Mesendoderm (in vitro differentiated cells): ENCODE data around the gene CENPB.
A peak's percentile ranks its signal among the peaks of the same experiment; 100 is the strongest.

ENCODE experiments used
- DNase-seq: peaks from one replicate; pipeline ENCODE4 v3.0.0; 2013
- H2AK5ac ChIP-seq: 2 replicates; pipeline ENCODE4 v1.6.1; 2013; ENCODE audit warnings: low read length, inconsistent platforms
- H2BK120ac ChIP-seq: 2 replicates; pipeline ENCODE4 v1.6.1; 2013; ENCODE audit warnings: low read depth, mild to moderate bottlenecking, low read length, moderate library complexity, mixed read lengths
- H2BK15ac ChIP-seq: replicated peaks from 2 replicates; pipeline ENCODE4 v1.6.1; 2013; ENCODE audit warnings: low read depth, mild to moderate bottlenecking, moderate library complexity
- H2BK5ac ChIP-seq: 2 replicates; pipeline ENCODE4 v1.6.1; 2013; ENCODE audit warnings: low read length, inconsistent platforms
- H3K18ac ChIP-seq: 2 replicates; pipeline ENCODE4 v1.6.1; 2013; ENCODE audit warnings: mild to moderate bottlenecking, low read length, mixed read lengths
- H3K23ac ChIP-seq: one replicate; pipeline ENCODE4 v1.6.1; 2013; ENCODE audit warnings: low read length
- H3K27ac ChIP-seq: 2 replicates; pipeline ENCODE4 v1.5.1; 2013; ENCODE audit warnings: low read depth, mild to moderate bottlenecking, inconsistent platforms, low read length, moderate library complexity
- H3K27me3 ChIP-seq: 2 replicates; pipeline ENCODE4 v1.6.1; 2013; ENCODE audit warnings: low read length, control low read depth, mild to moderate bottlenecking, inconsistent platforms; ENCODE audit not compliant: insufficient read depth, poor library complexity
- H3K36me3 ChIP-seq: 2 replicates; pipeline ENCODE4 v1.6.1; 2013; ENCODE audit warnings: low read length, inconsistent platforms; ENCODE audit not compliant: control insufficient read depth, insufficient read depth
- H3K4ac ChIP-seq: one replicate; pipeline ENCODE4 v1.6.1; 2013; ENCODE audit warnings: low read depth, mild to moderate bottlenecking, low read length, moderate library complexity
- H3K4me1 ChIP-seq: 2 replicates; pipeline ENCODE4 v1.6.1; 2013; ENCODE audit warnings: low read depth, low read length, inconsistent platforms; ENCODE audit not compliant: control insufficient read depth
- H3K4me2 ChIP-seq: 2 replicates; pipeline ENCODE4 v1.6.1; 2013; ENCODE audit warnings: low read length
- H3K4me3 ChIP-seq: 2 replicates; pipeline ENCODE4 v1.5.1; 2013; ENCODE audit warnings: mild to moderate bottlenecking, low read length
- H3K56ac ChIP-seq: one replicate; pipeline ENCODE4 v1.6.1; 2013; ENCODE audit warnings: low read length
- H3K79me1 ChIP-seq: 2 replicates; pipeline ENCODE4 v1.6.1; 2013; ENCODE audit warnings: low read length, inconsistent platforms
- H3K79me2 ChIP-seq: 2 replicates; pipeline ENCODE4 v1.6.1; 2013; ENCODE audit warnings: mild to moderate bottlenecking, low read length; ENCODE audit not compliant: control insufficient read depth, insufficient read depth
- H3K9ac ChIP-seq: 2 replicates; pipeline ENCODE4 v1.6.1; 2013; ENCODE audit warnings: low read length, inconsistent platforms
- H4K5ac ChIP-seq: one replicate; pipeline ENCODE4 v1.6.1; 2013; ENCODE audit warnings: low read length
- H4K8ac ChIP-seq: one replicate; pipeline ENCODE4 v1.6.1; 2013; ENCODE audit warnings: low read depth, mild to moderate bottlenecking, control low read depth, low read length, moderate library complexity
- WGBS: extraction: QIAGEN DNeasy Blood & Tissue Kit; methylation state at CpG from one replicate; pipeline ENCODE4 v1.1.7; 2013; ENCODE audit warnings: low lambda C conversion rate, missing lambda C conversion rate; ENCODE audit not compliant: insufficient coverage; ENCODE audit errors: extremely low coverage; 5-methylcytosine and 5-hydroxymethylcytosine counted together

Gene CENPB

GRCh38 chr20:3771552-3772058 is 14.9 kb downstream of the CENPB start:
- no peak overlapping the region for H2BK5ac ChIP-seq
- H3K79me2 ChIP-seq, result no peaks in the 10 kb centered on the region
- H3K79me1 ChIP-seq, result no peaks in the 10 kb centered on the region
- no peak overlapping the region for H3K27ac ChIP-seq
- no peak overlapping the region for H2BK120ac ChIP-seq
- H3K23ac ChIP-seq, result no peak overlapping the region
- H4K5ac ChIP-seq, result no peak overlapping the region
- no peak overlapping the region for H2AK5ac ChIP-seq
- no peak overlapping the region for H2BK15ac ChIP-seq
- no peak overlapping the region for H4K8ac ChIP-seq
- H3K18ac ChIP-seq, result no peak overlapping the region
- no peaks in the 10 kb centered on the region for H3K36me3 ChIP-seq
- no peak overlapping the region for H3K4me3 ChIP-seq
- no peak overlapping the region for H3K4me2 ChIP-seq
- no peaks in the 10 kb centered on the region for H3K4me1 ChIP-seq
- no peak overlapping the region for H3K56ac ChIP-seq
- H3K4ac ChIP-seq, result no peak overlapping the region
- WGBS, result no CpG with 5 or more reads among the region's 7 CpGs
- no peak for DNase-seq
- H3K27me3 ChIP-seq, result no peaks in the 10 kb centered on the region
- no peak overlapping the region for H3K9ac ChIP-seq

GRCh38 chr20:3768342-3769130 is 18.0 kb downstream of the CENPB start:
- no peaks in the 10 kb centered on the region for H3K79me2 ChIP-seq
- peak overlapping the region; percentile 72 for H3K4me2 ChIP-seq
- H3K4me1 ChIP-seq, result peaks cover 5% of the 10 kb centered on the region
- no peaks in the 10 kb centered on the region for H3K27me3 ChIP-seq
- H3K9ac ChIP-seq, result peak overlapping the region; percentile 79
- H2BK120ac ChIP-seq, result no peak overlapping the region
- H2BK5ac ChIP-seq, result no peak overlapping the region
- H2BK15ac ChIP-seq, result no peak overlapping the region
- peak overlapping the region; percentile 83 for H3K56ac ChIP-seq
- no CpG with 5 or more reads among the region's 51 CpGs for WGBS
- H3K27ac ChIP-seq, result no peak overlapping the region
- H3K79me1 ChIP-seq, result peaks cover 10% of the 10 kb centered on the region
- no peak overlapping the region for H3K23ac ChIP-seq
- H4K8ac ChIP-seq, result no peak overlapping the region
- DNase-seq, result peak; percentile 90
- no peak overlapping the region for H2AK5ac ChIP-seq
- H3K36me3 ChIP-seq, result no peaks in the 10 kb centered on the region
- H3K18ac ChIP-seq, result no peak overlapping the region
- no peak overlapping the region for H4K5ac ChIP-seq
- H3K4ac ChIP-seq, result no peak overlapping the region
- peak overlapping the region; percentile 77 for H3K4me3 ChIP-seq

- H3K23ac ChIP-seq, result no peak within 1 kb of the TSS
- H3K79me1 ChIP-seq, result peaks cover 10% of the 10 kb centered on the region
- DNase-seq, result peak; percentile 99
- peak within 1 kb of the TSS; percentile 83 for H3K4me3 ChIP-seq
- H3K9ac ChIP-seq, result peak within 1 kb of the TSS; percentile 95
- H2BK5ac ChIP-seq, result no peak within 1 kb of the TSS
- H3K27ac ChIP-seq, result no peak within 1 kb of the TSS
- no peak within 1 kb of the TSS for H2AK5ac ChIP-seq
- H3K27me3 ChIP-seq, result no peaks in the 10 kb centered on the region
- H2BK120ac ChIP-seq, result no peak within 1 kb of the TSS
- no peak within 1 kb of the TSS for H2BK15ac ChIP-seq
- no peaks in the 10 kb centered on the region for H3K79me2 ChIP-seq
- peak within 1 kb of the TSS; percentile 99 for H3K56ac ChIP-seq
- H4K8ac ChIP-seq, result no peak within 1 kb of the TSS
- peaks cover 5% of the 10 kb centered on the region for H3K4me1 ChIP-seq
- no peak within 1 kb of the TSS for H3K4ac ChIP-seq
- no peak within 1 kb of the TSS for H3K18ac ChIP-seq
- no CpG with 5 or more reads among the region's 80 CpGs for WGBS
- peak within 1 kb of the TSS; percentile 100 for H3K4me2 ChIP-seq
- no peaks in the 10 kb centered on the region for H3K36me3 ChIP-seq
- H4K5ac ChIP-seq, result no peak within 1 kb of the TSS
Observed at GRCh38 chr20:3767427-3768341, 18.9 kb downstream of the CENPB start, which contains the start of gene ADISSP. ADISSP (minus strand) TSS chr20:3767753; CDS start chr20:3760100, 7,653 bp downstream.

- Histone ChIP-seq H3K79me1 (peaks cover 10% of the 10 kb centered on the region), H4K8ac (no peak overlapping the region), H2BK15ac (no peak overlapping the region), H3K27me3 (no peaks in the 10 kb centered on the region), H2AK5ac (no peak overlapping the region), H2BK120ac (no peak overlapping the region), H4K5ac (no peak overlapping the region), H3K18ac (no peak overlapping the region), H3K56ac (peak overlapping the region; percentile 99), H3K79me2 (no peaks in the 10 kb centered on the region), H3K4ac (no peak overlapping the region), H3K4me2 (peak overlapping the region; percentile 100), H3K36me3 (no peaks in the 10 kb centered on the region), H3K9ac (peak overlapping the region; percentile 95), H3K27ac (no peak overlapping the region), H3K23ac (no peak overlapping the region), H3K4me3 (peak overlapping the region; percentile 83), H3K4me1 (peaks cover 5% of the 10 kb centered on the region), H2BK5ac (no peak overlapping the region)
- WGBS, result no CpG with 5 or more reads among the region's 21 CpGs
- DNase-seq, result no peak
Observed at GRCh38 chr20:3767110-3767426, 19.5 kb downstream of the CENPB start.

GRCh38 chr20:3766422-3767109 is 20.0 kb downstream of the CENPB start:
- H3K9ac ChIP-seq, result peak overlapping the region; percentile 95
- no peaks in the 10 kb centered on the region for H3K36me3 ChIP-seq
- H3K79me1 ChIP-seq, result peaks cover 10% of the 10 kb centered on the region
- H3K18ac ChIP-seq, result no peak overlapping the region
- no peak overlapping the region for H2AK5ac ChIP-seq
- H4K5ac ChIP-seq, result no peak overlapping the region
- no peak overlapping the region for H3K23ac ChIP-seq
- H3K4ac ChIP-seq, result no peak overlapping the region
- peaks cover 5% of the 10 kb centered on the region for H3K4me1 ChIP-seq
- H3K4me3 ChIP-seq, result peak overlapping the region; percentile 83
- H2BK5ac ChIP-seq, result no peak overlapping the region
- peak overlapping the region; percentile 100 for H3K4me2 ChIP-seq
- peak overlapping the region; percentile 99 for H3K56ac ChIP-seq
- no peaks in the 10 kb centered on the region for H3K27me3 ChIP-seq
- H3K79me2 ChIP-seq, result no peaks in the 10 kb centered on the region
- no peak for DNase-seq
- H2BK120ac ChIP-seq, result no peak overlapping the region
- no CpG with 5 or more reads among the region's 9 CpGs for WGBS
- no peak overlapping the region for H4K8ac ChIP-seq
- no peak overlapping the region for H2BK15ac ChIP-seq
- no peak overlapping the region for H3K27ac ChIP-seq
